ENCODE results near the gene TESK2.
"Not testable (repeated sequence)": the region's sequence is repeated elsewhere in the genome, so short reads cannot be mapped to it uniquely, and the experiment has no call there.

DNA sequence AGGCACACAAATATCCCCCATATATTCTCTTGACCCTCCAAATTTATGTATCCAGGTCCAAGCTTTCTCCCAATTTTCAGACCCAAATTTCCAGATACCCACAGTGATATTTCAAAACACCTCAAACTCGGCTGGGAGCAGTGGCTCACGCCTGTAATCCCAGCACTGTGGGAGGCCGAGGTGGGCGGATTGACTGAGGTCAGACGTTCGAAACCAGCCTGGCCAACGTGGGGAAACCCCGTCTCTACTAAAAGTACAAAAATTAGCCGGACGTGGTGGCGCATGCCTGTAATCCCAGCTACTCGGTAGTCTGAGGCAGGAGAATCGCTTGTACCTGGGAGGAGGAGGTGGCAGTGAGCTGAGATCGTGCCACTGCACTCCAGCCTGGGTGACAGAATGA lies 1.6 kb downstream of the TESK2 start:
- TF ChIP-seq, protein P1, sequence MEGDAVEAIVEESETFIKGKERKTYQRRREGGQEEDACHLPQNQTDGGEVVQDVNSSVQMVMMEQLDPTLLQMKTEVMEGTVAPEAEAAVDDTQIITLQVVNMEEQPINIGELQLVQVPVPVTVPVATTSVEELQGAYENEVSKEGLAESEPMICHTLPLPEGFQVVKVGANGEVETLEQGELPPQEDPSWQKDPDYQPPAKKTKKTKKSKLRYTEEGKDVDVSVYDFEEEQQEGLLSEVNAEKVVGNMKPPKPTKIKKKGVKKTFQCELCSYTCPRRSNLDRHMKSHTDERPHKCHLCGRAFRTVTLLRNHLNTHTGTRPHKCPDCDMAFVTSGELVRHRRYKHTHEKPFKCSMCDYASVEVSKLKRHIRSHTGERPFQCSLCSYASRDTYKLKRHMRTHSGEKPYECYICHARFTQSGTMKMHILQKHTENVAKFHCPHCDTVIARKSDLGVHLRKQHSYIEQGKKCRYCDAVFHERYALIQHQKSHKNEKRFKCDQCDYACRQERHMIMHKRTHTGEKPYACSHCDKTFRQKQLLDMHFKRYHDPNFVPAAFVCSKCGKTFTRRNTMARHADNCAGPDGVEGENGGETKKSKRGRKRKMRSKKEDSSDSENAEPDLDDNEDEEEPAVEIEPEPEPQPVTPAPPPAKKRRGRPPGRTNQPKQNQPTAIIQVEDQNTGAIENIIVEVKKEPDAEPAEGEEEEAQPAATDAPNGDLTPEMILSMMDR (IDR thresholded peaks at IDR 0.05), result not testable (repeated sequence)
- TF ChIP-seq POLR2A (IDR thresholded peaks at IDR 0.05); POLR2AphosphoS5 (IDR thresholded peaks at IDR 0.05; ENCODE audit: insufficient read depth in 1 of 2, low read depth in 1 of 2): not testable (repeated sequence)
